OCI-LY3 (cell line): ENCODE results near the gene PPIL1.

ENCODE experiments used
- CTCF ChIP-seq: fragments of 200-600, 300-600 bp; sonication (generic); IDR thresholded peaks from 2 replicates; pipeline ENCODE4 v1.5.1; 2014; ENCODE audit warnings: antibody characterized with exemption, low read length, low read depth
- EZH2phosphoT487 ChIP-seq: fragments of 200-600 bp; shearing (Covaris generic); IDR thresholded peaks from 2 replicates; pipeline ENCODE4 v1.6.1; 2018; ENCODE audit warnings: antibody characterized with exemption, mixed run types, low read depth

- TF ChIP-seq CTCF: no peak
- no peak for TF ChIP-seq EZH2phosphoT487
Measured at GRCh38 chr6:36822506-36823269, 51.9 kb downstream of the PPIL1 start.
